ENCODE results near the gene ARHGAP26.
"Not testable (repeated sequence)": the region's sequence is repeated elsewhere in the genome, so short reads cannot be mapped to it uniquely, and the experiment has no call there.

ARHGAP26 gene

GRCh38 chr5:142945845-142946244 lies 175.7 kb downstream of the ARHGAP26 start:
- no peak for FAIRE-seq
- no peak for DNase-seq (ENCODE audit: insufficient read length, low spot score)

GRCh38 chr5:142946547-142947426 lies 176.6 kb downstream of the ARHGAP26 start:
- no peak for FAIRE-seq
- no peak for DNase-seq (ENCODE audit: insufficient read length, low spot score)

GRCh38 chr5:142947427-142947709 lies 177.2 kb downstream of the ARHGAP26 start:
- DNase-seq (ENCODE audit: insufficient read length, low spot score) (no peak), FAIRE-seq (no peak)

GRCh38 chr5:142952229-142952628 lies 182.1 kb downstream of the ARHGAP26 start:
- FAIRE-seq (no peak), DNase-seq (ENCODE audit: insufficient read length, low spot score) (no peak)

GRCh38 chr5:142952871-142953270 lies 182.7 kb downstream of the ARHGAP26 start:
- not testable (repeated sequence) for FAIRE-seq; DNase-seq (ENCODE audit: insufficient read length, low spot score)

- DNase-seq (ENCODE audit: insufficient read length, low spot score) (no peak), FAIRE-seq (no peak)
These were observed 184.3 kb downstream of the ARHGAP26 start for GRCh38 chr5:142954455-142954854.

GRCh38 chr5:142955628-142956027 lies 185.5 kb downstream of the ARHGAP26 start:
- DNase-seq (ENCODE audit: insufficient read length, low spot score) (no peak), FAIRE-seq (no peak)

GRCh38 chr5:142957528-142957927 lies 187.4 kb downstream of the ARHGAP26 start:
- FAIRE-seq (no peak), DNase-seq (ENCODE audit: insufficient read length, low spot score) (no peak)

GRCh38 chr5:142958944-142959682 lies 188.9 kb downstream of the ARHGAP26 start:
- no peak for DNase-seq (ENCODE audit: insufficient read length, low spot score)
- FAIRE-seq = no peak

GRCh38 chr5:142959683-142960657 lies 189.8 kb downstream of the ARHGAP26 start:
- FAIRE-seq (peak; percentile 75), DNase-seq (ENCODE audit: insufficient read length, low spot score) (peak; percentile 57)

- DNase-seq (ENCODE audit: insufficient read length, low spot score) (no peak), FAIRE-seq (no peak)
These were observed 191.4 kb downstream of the ARHGAP26 start for GRCh38 chr5:142961440-142962173.

- FAIRE-seq = no peak
- DNase-seq (ENCODE audit: insufficient read length, low spot score) = no peak
These were observed 192.0 kb downstream of the ARHGAP26 start for GRCh38 chr5:142962174-142962533.

GRCh38 chr5:142965258-142966120 lies 195.3 kb downstream of the ARHGAP26 start:
- not testable (repeated sequence) for FAIRE-seq; DNase-seq (ENCODE audit: insufficient read length, low spot score)

- DNase-seq (ENCODE audit: insufficient read length, low spot score) = no peak
- FAIRE-seq = no peak
These were observed 195.9 kb downstream of the ARHGAP26 start for GRCh38 chr5:142966121-142966420.

GRCh38 chr5:142969186-142969585 lies 199.0 kb downstream of the ARHGAP26 start:
- no peak for DNase-seq (ENCODE audit: insufficient read length, low spot score)
- FAIRE-seq = no peak

GRCh38 chr5:142969624-142970439 lies 199.7 kb downstream of the ARHGAP26 start:
- DNase-seq (ENCODE audit: insufficient read length, low spot score) (no peak), FAIRE-seq (no peak)

GRCh38 chr5:142970440-142971030 lies 200.4 kb downstream of the ARHGAP26 start:
- no peak for DNase-seq (ENCODE audit: insufficient read length, low spot score)
- FAIRE-seq = no peak

GRCh38 chr5:142971303-142972013 lies 201.3 kb downstream of the ARHGAP26 start:
- DNase-seq (ENCODE audit: insufficient read length, low spot score) (no peak), FAIRE-seq (no peak)

Data from HTR-8/SVneo (cell line).